HG02571 (cell line): ENCODE results near the gene HRH1.

Experiments
- ATAC-seq: cut with Tn5 transposase; IDR thresholded peaks from one replicate; pipeline ENCODE4 v1.9.1; 2021; ENCODE audit warnings: mild to moderate bottlenecking, moderate library complexity; ENCODE audit not compliant: unreplicated experiment

HRH1 gene

DNA sequence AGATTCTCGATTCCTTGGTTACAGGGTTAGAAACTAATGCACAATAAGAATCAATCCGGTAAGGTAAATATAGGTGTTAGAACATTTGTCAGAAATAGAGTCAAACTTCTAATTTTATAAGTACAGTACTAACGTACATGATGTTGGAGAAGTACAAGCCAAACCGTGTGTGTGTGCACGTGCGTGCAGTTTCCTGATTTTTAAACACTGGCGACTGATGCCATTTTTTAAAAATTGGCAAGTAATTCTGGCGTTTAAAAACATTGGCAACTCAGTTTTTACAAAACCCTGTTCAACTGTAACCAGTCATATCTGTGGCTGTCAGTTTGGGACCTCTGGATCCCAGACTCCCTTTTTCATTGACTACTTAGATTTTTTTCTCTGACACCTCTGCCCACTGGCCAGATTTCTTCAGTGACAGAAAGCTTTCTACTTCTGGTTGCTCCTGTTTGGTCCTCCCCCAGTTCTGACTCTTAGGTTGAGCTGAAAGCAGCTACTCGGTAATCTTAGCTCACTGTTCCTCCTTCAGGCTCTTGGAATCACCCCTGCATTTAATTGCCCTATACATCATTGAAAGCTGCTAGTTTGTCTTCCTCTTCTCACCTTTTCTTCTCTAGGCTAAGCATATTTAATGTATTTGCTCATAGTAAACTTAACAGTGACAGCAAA lies 118.7 kb downstream of the HRH1 start:
- no peak for ATAC-seq

DNA sequence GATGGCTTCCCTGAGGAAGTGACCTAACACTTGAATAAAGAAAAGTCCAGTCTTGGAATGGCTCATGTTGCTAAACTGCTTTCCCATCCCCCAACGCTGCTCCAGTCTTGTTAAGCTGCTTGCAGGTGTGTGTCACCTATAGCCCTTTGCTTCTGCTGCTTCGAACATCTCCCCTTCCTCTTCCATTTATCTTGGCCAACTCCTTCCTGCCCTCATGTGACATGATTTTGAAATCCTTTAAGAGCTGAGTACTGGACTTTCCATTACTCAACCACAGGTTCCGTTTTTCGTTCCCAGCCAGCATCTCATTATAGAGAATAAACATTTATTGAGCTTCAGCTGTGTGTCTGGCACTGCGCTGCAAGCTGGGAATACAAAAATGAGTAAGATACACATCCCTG lies 119.6 kb downstream of the HRH1 start:
- ATAC-seq: no peak

DNA sequence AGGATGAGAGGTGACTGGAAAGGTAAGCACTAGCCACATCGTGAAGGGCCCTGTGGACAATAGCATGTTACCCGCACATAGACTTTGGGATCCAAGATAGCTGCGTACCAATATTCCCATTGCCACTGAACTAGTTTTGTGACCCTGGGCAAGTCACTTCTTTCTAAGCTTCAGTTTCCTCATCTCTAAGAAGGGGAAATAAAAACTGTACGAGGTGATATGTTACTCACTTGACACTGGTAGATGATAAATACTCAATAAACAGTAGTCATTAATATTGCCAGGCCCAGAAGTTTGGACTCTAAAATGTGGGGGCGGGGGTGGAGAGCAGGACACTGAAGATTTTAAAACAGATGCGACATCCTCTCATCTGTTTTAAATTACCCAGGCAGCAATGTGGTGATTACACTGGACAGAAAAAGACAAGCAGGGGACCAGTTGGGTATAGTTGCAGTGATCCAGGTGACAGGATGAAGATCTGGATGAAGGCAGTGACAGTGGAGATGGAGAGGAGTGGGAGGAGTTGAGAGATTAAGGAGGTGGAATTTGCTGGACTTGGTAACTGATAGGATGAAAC lies 120.4 kb downstream of the HRH1 start:
- no peak for ATAC-seq

DNA sequence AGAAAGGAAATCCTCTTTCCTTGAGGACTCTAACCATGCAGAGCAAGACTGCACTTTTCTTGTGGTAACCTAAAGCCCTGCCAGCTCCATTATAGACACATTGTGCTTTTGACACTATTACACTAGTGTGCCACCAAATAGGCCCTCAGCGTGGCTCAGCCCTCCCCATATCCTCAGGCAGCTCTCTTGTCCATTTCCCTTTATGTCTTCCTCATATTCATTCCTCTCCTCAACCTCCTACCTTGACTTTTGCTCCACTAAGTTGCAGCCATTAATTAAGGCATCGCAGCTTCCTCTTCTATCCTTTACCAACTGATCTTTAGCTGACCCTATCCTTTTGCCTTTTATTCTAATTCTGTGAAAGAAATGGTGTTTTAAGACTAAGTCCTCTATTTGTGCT lies 121.6 kb downstream of the HRH1 start:
- no peak for ATAC-seq

DNA sequence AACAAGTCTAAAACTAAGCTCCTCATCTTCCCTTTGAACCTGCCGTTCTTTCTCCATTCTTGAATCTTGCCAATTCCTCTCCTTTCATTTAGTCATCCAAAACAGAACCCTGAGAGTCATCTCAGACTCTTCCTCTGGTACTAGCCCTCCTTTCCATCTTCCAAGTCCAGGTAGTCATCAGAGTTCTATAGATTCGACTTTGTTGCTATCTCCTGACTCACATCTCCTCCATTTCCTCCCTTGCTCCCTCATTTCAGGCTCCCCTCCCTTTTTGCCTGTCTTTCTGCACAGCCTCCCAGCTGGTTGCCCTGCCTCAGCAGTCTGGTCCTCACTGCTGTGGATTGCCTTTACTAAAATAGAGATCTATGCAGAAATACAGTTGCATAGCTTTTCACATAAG lies 122.6 kb downstream of the HRH1 start:
- ATAC-seq: no peak

DNA sequence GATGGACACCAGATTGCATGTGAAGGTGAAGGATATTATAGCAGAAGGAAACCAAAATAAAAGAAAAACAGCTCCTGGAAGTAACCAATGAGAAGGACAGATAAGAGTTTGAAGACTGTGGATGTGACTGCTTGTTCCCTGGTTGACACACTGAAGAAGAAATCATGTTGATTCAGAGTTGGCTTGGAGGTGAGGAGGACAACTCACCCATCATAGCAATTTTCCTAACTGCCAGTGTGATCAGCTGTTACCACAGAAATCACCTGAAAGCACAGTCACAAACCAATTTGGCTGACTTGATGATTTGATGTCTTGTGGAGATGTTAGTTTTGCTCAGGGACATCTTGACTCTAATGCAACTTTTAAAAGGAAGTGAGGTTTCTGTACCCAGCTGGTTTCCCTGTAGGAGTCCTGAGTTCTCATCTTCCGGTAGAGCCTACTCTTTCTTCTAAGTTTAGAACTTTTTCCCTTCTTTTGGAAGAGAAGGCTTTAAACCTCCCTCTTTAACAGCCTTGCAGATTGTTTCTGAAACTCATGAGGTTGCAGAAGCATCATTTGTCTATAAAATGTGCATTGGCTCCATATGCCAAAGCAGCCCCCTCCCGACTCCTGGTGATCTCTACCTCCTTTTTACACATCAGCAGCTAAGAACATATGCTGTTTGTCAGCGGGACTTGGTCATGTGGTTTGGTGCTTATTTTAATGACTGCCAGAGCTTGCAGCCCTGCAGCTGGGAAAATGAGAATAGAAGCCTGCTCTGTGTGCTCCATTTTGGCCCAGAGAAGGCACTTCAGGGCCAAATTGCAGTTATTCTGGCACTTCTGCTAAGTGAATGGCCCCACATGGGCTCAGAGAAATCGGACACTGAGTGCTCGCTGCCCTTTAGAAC lies 128.2 kb downstream of the HRH1 start:
- ATAC-seq: no peak

DNA sequence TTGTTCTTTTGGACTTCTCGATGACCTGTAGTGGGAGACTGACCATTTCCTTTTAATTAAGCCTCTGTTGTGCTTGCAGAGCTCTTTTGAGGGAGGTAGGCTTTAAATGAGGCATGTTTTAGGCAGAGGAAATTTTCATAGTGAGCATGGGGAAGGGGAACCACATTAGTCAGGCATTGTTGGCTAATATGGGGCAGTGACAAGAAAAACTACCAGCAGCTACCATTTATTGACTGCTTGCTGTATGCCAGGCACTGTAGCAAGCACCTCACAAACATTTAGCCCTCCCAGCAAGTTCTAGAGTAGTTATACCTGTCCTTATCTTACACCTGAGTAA lies 128.8 kb downstream of the HRH1 start:
- ATAC-seq: no peak

DNA sequence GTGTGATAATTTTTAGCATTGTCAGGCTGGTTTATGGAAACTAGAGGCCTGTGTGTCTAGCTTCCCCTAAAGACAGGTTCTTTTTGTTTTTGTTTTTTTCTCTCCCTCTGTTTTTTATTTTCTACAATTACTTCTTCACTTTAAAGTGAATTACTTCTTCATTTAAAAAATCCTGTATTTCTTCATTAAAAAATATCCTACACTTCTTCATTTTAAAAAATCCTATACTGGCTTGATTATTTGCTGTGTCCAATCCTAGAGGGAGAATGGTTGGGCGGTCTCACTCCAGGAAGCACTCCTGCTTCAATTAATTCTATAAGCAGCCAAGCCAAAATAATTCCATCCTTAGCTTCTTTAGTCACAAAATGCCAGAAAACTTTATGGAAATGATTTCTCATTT lies 129.7 kb downstream of the HRH1 start:
- no peak for ATAC-seq

DNA sequence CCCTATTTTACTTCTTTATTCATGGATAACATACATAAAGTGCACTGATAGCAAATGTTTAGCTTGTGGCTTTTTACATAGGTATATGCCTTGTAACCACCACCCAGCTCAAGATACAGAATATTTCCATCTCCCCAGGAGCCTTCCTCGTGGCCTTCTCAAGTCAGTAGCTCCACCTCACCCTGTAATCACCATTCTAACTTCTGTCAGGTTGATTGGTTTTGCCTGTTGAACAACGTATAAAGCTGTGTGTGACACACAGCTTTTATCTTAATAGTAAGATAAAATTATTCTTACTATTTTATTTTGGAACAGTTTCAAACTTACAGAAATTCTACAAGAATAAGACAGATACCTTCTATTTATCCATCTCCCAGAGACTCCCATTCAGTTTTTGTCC lies 131.2 kb downstream of the HRH1 start:
- ATAC-seq: no peak

DNA sequence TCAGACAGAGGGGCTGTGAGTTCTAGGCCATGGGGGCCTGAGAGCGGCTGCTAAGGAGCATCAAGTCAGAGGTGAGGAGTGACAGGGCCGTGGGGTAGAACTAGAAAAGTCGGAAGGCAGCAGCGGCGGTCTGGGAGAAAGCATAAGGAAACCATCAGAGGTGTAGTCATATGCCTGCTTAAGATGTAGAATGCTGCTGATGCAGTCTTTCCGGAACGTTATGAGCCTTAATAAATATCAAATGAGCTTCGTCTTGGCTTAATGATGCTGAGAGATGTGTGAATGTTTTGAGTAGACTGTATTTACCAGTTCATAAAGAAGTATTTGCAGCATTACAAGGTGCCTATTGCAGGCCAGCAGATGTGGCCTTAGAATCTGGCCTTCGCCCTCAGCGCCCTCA lies 133.1 kb downstream of the HRH1 start:
- no peak for ATAC-seq

DNA sequence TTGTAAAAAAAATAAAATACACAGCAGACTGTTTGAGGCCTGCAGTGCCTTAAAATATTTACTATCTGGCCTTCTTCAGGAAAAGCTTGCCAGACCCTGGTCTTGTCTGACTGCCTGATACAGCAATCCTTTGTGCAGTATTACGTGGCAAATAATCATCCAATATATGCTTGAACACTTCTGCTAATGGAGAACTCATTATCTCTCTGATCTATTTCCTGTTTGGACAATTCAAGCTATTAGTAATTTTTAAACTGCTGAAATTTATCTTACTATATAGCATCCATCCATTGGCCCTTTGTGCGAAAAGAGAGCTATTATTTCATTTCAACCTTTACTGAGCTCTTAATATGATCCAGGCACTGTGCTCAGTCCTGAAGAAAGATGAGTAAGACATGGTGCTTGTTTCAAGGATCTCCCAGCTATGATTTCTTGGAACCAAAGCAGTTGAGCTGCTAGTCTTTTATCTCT lies 133.8 kb downstream of the HRH1 start:
- no peak for ATAC-seq

DNA sequence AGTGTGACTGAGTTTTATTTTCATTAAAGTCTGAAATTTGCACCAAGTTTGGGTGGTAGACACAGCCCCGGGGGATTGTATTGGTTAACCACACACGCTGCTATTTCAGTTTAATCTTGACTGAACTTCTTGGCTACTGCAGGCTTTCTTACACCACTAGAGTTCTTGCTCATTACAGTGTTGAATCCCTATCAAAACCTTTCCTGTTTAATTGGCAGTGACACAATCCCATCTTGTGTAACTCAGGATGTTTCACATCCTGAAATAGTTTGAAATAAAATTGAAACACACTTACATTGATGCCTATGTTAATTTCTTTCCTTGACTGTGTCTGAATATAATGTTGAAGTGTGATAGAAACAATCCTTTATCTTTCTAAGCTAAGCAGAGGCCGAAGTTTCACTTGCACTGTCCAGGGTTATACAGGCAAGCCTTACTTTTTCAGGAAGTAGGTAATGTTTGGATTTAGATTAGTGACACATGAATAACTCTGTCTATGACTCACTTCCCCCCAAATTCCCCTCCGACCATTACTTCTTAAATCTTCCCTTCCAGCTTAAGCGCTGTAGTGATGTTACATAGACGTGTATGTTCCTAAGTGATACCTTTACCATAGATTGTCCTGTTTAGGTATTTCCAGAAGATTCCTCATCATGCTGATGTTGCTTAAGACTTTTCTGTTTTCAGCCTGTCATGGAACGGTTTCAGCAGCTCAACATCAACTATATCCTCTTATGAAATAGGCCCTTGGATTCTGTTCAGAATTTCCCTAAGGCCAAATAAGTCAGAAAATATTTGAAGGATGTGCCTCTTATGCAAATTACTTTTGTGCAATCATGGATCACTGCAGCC lies 134.7 kb downstream of the HRH1 start:
- peak; percentile 54 for ATAC-seq

DNA sequence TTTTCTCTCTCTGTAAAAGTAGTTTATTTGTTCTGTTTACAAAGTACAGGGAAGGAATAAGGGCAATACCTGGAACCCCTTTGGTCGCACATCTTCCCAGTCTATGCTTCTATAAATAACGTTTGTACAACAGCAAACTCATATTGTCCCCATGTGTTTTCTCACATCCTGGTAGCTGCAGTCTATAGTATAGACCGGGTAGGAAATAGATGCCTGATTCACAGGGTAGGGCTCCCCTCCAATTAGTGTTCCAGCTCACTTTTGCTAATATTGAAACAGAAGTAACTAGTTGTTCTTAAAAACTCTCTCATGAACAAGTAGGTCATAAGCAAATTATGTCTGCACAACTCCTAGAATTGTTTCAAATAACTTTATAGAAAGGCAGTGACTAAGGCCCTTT lies 135.6 kb downstream of the HRH1 start:
- no peak for ATAC-seq

DNA sequence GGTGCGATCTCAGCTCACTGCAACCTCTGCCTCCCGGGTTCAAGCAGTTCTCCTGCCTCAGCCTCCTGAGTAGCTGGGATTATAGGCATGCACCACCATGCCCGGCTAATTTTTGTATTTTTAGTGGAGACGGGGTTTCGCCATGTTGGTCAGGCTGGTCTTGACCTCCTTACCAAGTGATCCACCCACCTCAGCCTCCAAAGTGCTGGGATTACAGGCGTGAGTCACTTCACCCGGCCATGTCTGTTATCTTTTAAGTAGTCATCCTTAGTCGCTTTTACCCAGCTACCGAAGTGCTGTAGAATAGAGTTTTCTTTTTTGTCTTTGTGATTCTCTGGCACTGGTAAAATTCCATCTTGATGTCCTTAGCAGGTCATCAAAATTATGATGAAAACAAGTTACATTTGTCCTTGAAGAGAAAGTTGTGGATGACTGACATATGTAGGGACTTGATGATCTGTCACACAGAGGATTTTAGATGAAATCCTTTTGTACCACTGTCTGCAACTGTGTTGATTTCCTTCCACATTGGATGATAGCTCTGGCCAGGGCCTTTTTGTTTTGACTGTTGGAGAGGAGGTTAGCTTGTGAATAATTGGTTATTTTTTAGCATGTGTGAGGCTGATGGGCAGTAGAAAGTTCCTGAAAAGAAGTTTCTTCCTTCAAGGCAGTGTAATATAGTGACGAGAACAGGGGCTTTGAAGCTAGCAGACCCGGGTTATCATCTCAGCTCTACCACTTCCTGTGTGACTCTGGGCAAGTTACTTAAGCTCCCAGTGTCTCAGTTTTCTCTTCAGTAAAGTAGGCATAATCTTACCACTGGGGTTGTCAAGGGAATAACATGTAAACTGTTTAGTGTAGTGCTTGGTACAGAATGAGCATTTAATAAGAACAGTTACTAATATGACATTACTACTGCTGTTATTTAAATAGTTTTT lies 136.7 kb downstream of the HRH1 start:
- ATAC-seq: no peak

DNA sequence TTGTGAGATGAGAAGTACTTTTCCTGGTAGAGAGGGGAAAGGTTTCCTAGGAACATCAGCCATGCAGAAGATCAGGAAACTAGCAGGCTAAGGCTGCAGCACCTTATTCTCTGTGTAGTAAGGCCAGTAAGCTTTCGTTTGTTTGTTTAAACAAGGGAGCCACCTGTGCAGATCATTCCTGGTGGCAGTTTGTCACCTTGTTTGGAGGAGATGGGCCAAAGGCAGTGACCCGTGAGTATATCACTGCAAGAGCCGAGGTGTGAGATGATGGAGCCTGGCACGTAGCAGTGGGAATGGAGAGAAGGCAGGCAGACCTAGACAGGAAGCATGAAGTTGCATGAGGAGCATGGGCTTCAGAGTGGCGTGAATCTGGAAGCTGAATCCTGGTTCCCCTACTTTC lies 137.5 kb downstream of the HRH1 start:
- ATAC-seq: no peak

DNA sequence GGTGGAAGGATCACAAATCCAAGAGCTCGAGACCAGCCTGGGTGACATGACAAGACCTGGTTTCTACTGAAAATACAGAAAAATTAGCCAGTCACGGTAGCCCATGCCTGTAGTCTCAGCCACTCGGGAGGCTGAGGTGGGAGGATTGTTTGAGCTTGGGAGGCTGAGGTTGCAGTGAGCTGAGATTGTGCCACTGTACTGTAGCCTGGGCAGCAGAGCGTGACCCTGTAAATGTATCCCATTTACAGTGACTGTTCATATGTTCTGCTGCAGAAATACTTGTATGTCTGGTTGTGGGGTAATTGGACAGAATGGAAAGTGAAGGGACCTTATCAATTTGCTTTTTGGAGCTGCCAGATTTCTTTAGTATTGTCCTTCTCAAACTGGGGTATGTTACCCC lies 142.8 kb downstream of the HRH1 start:
- ATAC-seq: no peak

DNA sequence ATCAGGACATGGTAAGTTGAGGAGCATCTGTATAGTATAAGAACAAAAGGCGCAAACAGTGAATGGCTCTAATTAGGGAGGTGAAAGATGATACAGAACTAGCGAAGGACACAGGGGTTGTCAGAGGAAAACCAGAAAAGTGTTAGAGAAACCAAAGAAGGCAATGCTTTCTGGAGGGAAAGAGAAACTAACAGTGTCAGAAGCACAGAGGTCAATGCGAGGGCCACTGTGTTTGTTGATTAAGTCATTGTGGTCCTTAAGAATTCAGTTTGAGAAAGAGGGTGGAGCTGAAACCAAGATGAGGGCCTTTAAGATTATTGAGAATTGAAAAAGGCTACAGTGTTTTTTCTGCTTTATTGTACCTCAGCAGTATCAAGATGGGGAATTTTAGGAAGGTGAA lies 146.7 kb downstream of the HRH1 start:
- peak; percentile 90 for ATAC-seq

DNA sequence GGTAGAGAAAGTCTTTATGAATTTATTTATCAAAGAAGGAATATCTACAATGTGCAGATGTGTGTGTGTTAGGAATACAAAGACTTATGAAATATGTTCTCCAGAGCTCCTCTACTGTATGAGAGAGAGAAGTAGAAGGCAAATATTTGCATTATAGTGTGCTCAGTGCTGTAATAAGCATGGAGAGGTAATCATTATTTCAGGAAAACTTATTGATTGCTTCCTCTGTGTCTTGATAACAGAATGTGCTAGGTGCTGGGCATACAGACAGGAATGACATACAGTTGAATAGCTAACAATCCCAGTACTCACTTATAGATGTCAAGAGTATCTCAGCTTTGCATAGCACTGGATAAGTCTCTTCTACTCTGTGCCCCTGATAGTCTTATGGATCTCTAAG lies 148.2 kb downstream of the HRH1 start:
- ATAC-seq: no peak

DNA sequence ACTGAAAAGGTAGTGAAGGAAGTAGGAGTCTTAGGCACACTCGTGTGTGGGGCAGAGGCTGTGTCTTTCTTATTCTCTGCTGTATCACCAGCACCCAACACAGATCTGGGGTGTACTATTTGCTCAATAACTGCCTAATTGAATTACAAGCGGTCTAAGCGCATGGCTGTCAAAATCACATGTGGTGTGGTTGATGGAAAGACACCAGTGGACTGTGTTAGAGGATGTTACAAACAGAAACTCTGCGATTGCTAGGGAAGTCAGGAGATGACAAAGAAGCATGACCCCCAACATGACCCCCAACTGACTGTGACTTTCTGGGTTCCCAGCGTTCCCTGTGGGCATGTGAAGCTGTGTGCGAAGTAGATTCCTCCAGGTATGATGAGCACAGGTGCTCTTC lies 149.9 kb downstream of the HRH1 start:
- ATAC-seq: no peak

DNA sequence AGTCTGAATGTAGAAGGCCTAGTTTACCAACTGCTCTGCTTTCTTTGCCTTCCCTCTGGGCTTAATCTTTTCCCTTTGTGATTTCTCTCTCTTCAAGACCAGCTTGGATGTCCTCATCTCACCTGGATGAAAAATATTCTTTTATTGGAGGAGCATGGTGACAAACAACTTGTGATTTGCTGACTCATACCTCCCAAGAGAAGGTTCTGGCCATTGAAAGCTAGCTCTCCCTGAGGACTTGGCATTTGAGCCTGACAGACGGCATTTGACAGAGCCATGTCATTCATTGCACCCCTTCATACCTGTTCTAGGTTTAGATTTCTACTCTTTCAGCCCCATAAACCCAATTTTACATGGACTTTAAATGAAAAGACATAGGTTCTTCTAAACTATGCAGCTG lies 151.2 kb downstream of the HRH1 start:
- no peak for ATAC-seq
